H1 (cell line): ENCODE data around the gene MARS1. TPM values are rescaled to one million over a fixed set of nuclear protein-coding genes. Genes with fewer than 3 reads are reported as not detected.

Experiments
- CTCF ChIA-PET: fragments of 300-600 bp; sonication (Branson Sonifier 250); formaldehyde crosslinking; loops from one replicate; lab custom pipeline; 2021; ENCODE audit not compliant: partially characterized antibody; lab: Charles Lee
- POLR2A ChIA-PET: fragments of 300-600 bp; sonication (Branson Sonifier 250); formaldehyde crosslinking; loops from one replicate; lab custom pipeline; 2021; ENCODE audit warnings: inconsistent platforms; ENCODE audit not compliant: partially characterized antibody; lab: Charles Lee
- DNase-seq, 2 experiments: peaks; one replicate each; pipeline versions ENCODE4 v3.0.0 to v3.0.0-alpha.2; 2010 to 2022; ENCODE audit warnings: low spot score in 2 of 2, low read depth in 1 of 2, mixed read lengths in 1 of 2
- FAIRE-seq: peaks from 2 replicates; lab custom pipeline; 2011; peaks lifted over from hg19 to GRCh38; lab: Jason Lieb, UNC
- H2AFZ ChIP-seq: 2 replicates; pipeline ENCODE4 v1.8.1; 2012; ENCODE audit warnings: low read length, inconsistent platforms
- H2AK5ac ChIP-seq: 2 replicates; pipeline ENCODE4 v1.6.1; 2013; ENCODE audit warnings: low read depth, low read length
- H2BK120ac ChIP-seq: replicated peaks from 2 replicates; pipeline ENCODE3; 2013; ENCODE audit warnings: low read depth, low read length, inconsistent platforms
- H2BK12ac ChIP-seq: 2 replicates; pipeline ENCODE4 v1.6.1; 2013; ENCODE audit warnings: low read depth, low read length
- H2BK15ac ChIP-seq: 2 replicates; pipeline ENCODE4 v1.6.1; 2013; ENCODE audit warnings: low read length
- H2BK20ac ChIP-seq: 2 replicates; pipeline ENCODE4 v1.6.1; 2013; ENCODE audit warnings: low read length
- H2BK5ac ChIP-seq: 2 replicates; pipeline ENCODE4 v1.6.1; 2013; ENCODE audit warnings: low read depth, low read length
- H3K14ac ChIP-seq: 2 replicates; pipeline ENCODE4 v1.6.1; 2013; ENCODE audit warnings: inconsistent platforms; ENCODE audit not compliant: insufficient read length
- H3K18ac ChIP-seq: 2 replicates; pipeline ENCODE4 v1.6.1; 2013; ENCODE audit warnings: low read length; ENCODE audit errors: extremely low read depth
- H3K23ac ChIP-seq: 2 replicates; pipeline ENCODE4 v1.6.1; 2013; ENCODE audit warnings: inconsistent platforms; ENCODE audit not compliant: insufficient read length
- H3K23me2 ChIP-seq: 2 replicates; pipeline ENCODE4 v1.6.1; 2013; ENCODE audit warnings: low read depth, low read length
- H3K27ac ChIP-seq: 2 replicates; pipeline ENCODE4 v1.6.1; 2011; ENCODE audit warnings: low read depth, low read length, inconsistent platforms
- H3K27me3 ChIP-seq, 4 experiments: replicated peaks in 1 of 4; 1 replicate in 1 of 4; 2 replicates in 3 of 4; pipeline versions ENCODE4 v1.6.1 to v1.8.1; 2011 to 2013; ENCODE audit warnings: low read length in 3 of 4, mild to moderate bottlenecking in 3 of 4, inconsistent platforms in 2 of 4, mixed read lengths in 2 of 4, moderate library complexity in 1 of 4; ENCODE audit not compliant: control insufficient read depth in 3 of 4, insufficient read depth in 3 of 4; ENCODE audit errors: extremely low read depth in 1 of 4
- H3K36me3 ChIP-seq, 4 experiments: 2 replicates each; pipeline versions ENCODE4 v1.6.1 to v1.8.1; 2011 to 2013; ENCODE audit warnings: mild to moderate bottlenecking in 4 of 4, low read length in 3 of 4, moderate library complexity in 2 of 4, control low read depth in 1 of 4, inconsistent platforms in 1 of 4; ENCODE audit not compliant: insufficient read depth in 4 of 4, control insufficient read depth in 2 of 4
- H3K4ac ChIP-seq: replicated peaks from 2 replicates; pipeline ENCODE3; 2013; ENCODE audit warnings: low read length, low read depth, mixed read lengths, inconsistent platforms; ENCODE audit not compliant: insufficient read length
- H3K4me1 ChIP-seq, 4 experiments: replicated peaks in 1 of 4; 1 replicate in 1 of 4; 2 replicates in 3 of 4; pipeline versions ENCODE4 v1.6.1 to v1.8.1; 2011 to 2013; ENCODE audit warnings: low read length in 3 of 4, inconsistent platforms in 2 of 4, mixed read lengths in 1 of 4; ENCODE audit not compliant: insufficient read depth in 4 of 4, control insufficient read depth in 3 of 4
- H3K4me2 ChIP-seq, 2 experiments: 2 replicates each; pipeline versions ENCODE4 v1.6.1 to v1.8.1; 2011 to 2013; ENCODE audit warnings: low read depth in 2 of 2, low read length in 2 of 2, control low read depth in 1 of 2, inconsistent platforms in 1 of 2, mild to moderate bottlenecking in 1 of 2; ENCODE audit not compliant: insufficient read depth in 1 of 2
- H3K4me3 ChIP-seq, 4 experiments: fragments of 200-600, 300-600 bp in 1 of 4; sonication (generic), shearing (Covaris generic), sonication (Bioruptor Twin) in 1 of 4; 2 replicates each; pipeline versions ENCODE4 v1.5.1 to v1.8.1; 2011 to 2016; ENCODE audit warnings: low read length in 4 of 4, low read depth in 3 of 4, control low read depth in 2 of 4, inconsistent platforms in 2 of 4, mild to moderate bottlenecking in 2 of 4, mixed read lengths in 1 of 4, moderate library complexity in 1 of 4; ENCODE audit not compliant: insufficient read depth in 2 of 4; ENCODE audit errors: extremely low read depth in 1 of 4
- H3K56ac ChIP-seq: replicated peaks from 2 replicates; pipeline ENCODE3; 2013; ENCODE audit warnings: low read depth, mild to moderate bottlenecking, mixed read lengths, low read length, inconsistent platforms; ENCODE audit not compliant: insufficient read length
- H3K79me1 ChIP-seq: 2 replicates; pipeline ENCODE4 v1.6.1; 2013; ENCODE audit warnings: low read depth, low read length, control low read depth
- H3K79me2 ChIP-seq, 2 experiments: 2 replicates each; pipeline versions ENCODE4 v1.6.1 to v1.8.1; 2012 to 2013; ENCODE audit warnings: low read length in 2 of 2, mild to moderate bottlenecking in 2 of 2, inconsistent platforms in 1 of 2; ENCODE audit not compliant: insufficient read depth in 2 of 2, control insufficient read depth in 1 of 2
- H3K9ac ChIP-seq, 4 experiments: replicated peaks in 1 of 4; 1 replicate in 1 of 4; 2 replicates in 3 of 4; pipeline versions ENCODE4 v1.6.1 to v1.8.1; 2011 to 2013; ENCODE audit warnings: low read depth in 3 of 4, low read length in 3 of 4, control low read depth in 2 of 4, mild to moderate bottlenecking in 2 of 4, moderate library complexity in 2 of 4, inconsistent platforms in 1 of 4; ENCODE audit errors: extremely low read depth in 1 of 4
- H3K9me3 ChIP-seq, 2 experiments: 2 replicates each; pipeline versions ENCODE4 v1.6.1 to v1.8.1; 2012 to 2013; ENCODE audit warnings: mild to moderate bottlenecking in 2 of 2, moderate library complexity in 2 of 2, control low read depth in 1 of 2, inconsistent platforms in 1 of 2, low read depth in 1 of 2, low read length in 1 of 2, mixed read lengths in 1 of 2; ENCODE audit not compliant: insufficient read depth in 2 of 2
- H4K20me1 ChIP-seq, 2 experiments: replicated peaks in 1 of 2; 2 replicates each; pipeline versions ENCODE3 to v1.8.1; 2011 to 2013; ENCODE audit warnings: inconsistent platforms in 2 of 2, low read length in 2 of 2, mild to moderate bottlenecking in 1 of 2; ENCODE audit not compliant: insufficient read depth in 2 of 2, control insufficient read depth in 1 of 2
- H4K5ac ChIP-seq: 2 replicates; pipeline ENCODE4 v1.6.1; 2013; ENCODE audit warnings: low read length, low read depth, mixed read lengths, inconsistent platforms; ENCODE audit not compliant: insufficient read length
- H4K8ac ChIP-seq: 2 replicates; pipeline ENCODE4 v1.8.0; 2013; ENCODE audit warnings: mild to moderate bottlenecking, moderate library complexity, low read length, inconsistent platforms; ENCODE audit not compliant: insufficient read depth; ENCODE audit errors: extremely low read depth
- H4K91ac ChIP-seq: replicated peaks from 2 replicates; pipeline ENCODE3; 2013; ENCODE audit warnings: low read length, mixed read lengths, inconsistent platforms; ENCODE audit not compliant: insufficient read length
- BCL11A ChIP-seq, 2 experiments: IDR thresholded peaks; one replicate each; pipeline ENCODE4 v1.6.1; 2011; ENCODE audit warnings: low read depth in 2 of 2, low read length in 2 of 2, mild to moderate bottlenecking in 2 of 2
- MAFK ChIP-seq: IDR thresholded peaks from 2 replicates; pipeline ENCODE4 v1.6.1; 2012; ENCODE audit warnings: low read depth, mild to moderate bottlenecking, improper control_type of control experiment, low read length
- WGBS, 2 experiments: shearing (Covaris generic) in 1 of 2; methylation state at CpG; one replicate each; pipeline versions ENCODE4 v1.1.6 to v1.1.7; 2013 to 2015; ENCODE audit warnings: low lambda C conversion rate in 2 of 2, mixed read lengths in 2 of 2, inconsistent platforms in 1 of 2, low coverage in 1 of 2, missing lambda C conversion rate in 1 of 2; ENCODE audit not compliant: insufficient replicate concordance in 2 of 2, insufficient coverage in 1 of 2, insufficient read length in 1 of 2; ENCODE audit errors: extremely low coverage in 1 of 2, missing lambda C conversion rate in 1 of 2; 5-methylcytosine and 5-hydroxymethylcytosine counted together
- polyA plus RNA-seq, 7 experiments: library from polyadenylated mRNA; depleted of rRNA in 3 of 7; stranded (reverse) in 5 of 7; unstranded in 2 of 7; fragments of >200 nt in 5 of 7; fragments of 200-250 nt in 2 of 7; gene quantifications; 1 replicate in 5 of 7; 2 replicates in 1 of 7; 4 replicates in 1 of 7; pipeline versions ENCODE4 v1.2.1 to v1.2.3, GENCODE V29; 2011 to 2013; ENCODE audit warnings: missing spikeins in 2 of 7, mixed read lengths in 2 of 7
- total RNA-seq: library from RNA; stranded (reverse); fragmentation: NEBNext Ultra II Directional; extraction: Animal tissue kit (Norgen Biotek cat#: 25700); gene quantifications from 2 replicates; pipeline ENCODE4 v1.2.1, GENCODE V29; 2021

Gene MARS1
- total and polyA plus RNA-seq, 2 of the 8 experiments (the other 6 are each of a cell fraction or from before 2014, with no cell fraction given): 194 to 407 TPM

DNA sequence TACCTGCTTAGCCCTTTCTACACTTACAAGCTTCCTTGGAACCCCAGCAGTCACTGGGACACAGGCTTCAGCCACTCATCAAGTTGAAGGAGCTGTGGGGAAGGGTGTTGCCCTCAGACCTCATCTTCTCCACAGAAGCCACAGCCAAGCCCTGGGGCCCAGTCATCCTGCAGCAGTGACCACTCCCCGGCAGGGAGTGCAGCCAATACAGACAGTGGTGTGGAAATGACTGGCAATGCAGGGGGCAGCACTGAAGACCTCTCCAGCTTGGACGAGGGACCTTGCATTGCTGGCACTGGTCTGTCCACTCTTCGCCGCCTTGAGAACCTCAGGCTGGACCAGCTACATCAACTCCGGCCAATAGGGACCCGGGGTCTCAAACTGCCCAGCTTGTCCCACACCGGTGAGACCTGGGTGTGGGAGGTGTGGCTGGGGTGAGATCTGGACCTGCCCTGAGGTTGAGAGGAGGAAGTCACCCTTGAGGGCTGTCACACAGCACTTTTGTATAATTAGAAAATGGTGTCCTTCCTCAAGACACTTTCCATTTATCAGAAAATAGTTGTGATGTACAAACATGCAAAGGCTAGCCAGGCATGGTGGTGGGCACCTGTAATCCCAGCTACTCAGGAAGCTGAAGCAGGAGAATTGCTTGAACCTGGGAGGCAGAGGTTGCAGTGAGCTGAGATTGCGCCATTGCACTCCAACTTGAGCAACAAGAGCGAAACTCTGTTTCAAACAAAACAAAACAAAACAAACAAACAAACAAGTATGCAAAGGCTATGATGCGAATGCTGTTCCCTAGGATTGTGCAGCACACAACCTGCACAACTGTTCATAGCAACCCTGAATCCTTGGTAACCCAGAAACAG lies 18.3 kb upstream of the MARS1 start:
- no peaks in the 10 kb centered on the region for H3K79me2 ChIP-seq
- H3K18ac ChIP-seq: no peak overlapping the region
- H3K4me2 ChIP-seq: no peak overlapping the region
- H3K23me2 ChIP-seq: no peaks in the 10 kb centered on the region
- H3K56ac ChIP-seq: no peak overlapping the region
- FAIRE-seq: no peak
- H3K27me3 ChIP-seq: peaks cover 4 to 19% (median 14%) of the 10 kb centered on the region in 4 experiments
- no peak overlapping the region for H3K4ac ChIP-seq
- no peak overlapping the region for H3K9ac ChIP-seq
- no peak overlapping the region for H2BK15ac ChIP-seq
- peaks cover 0 to 5% of the 10 kb centered on the region in 2 experiments for H4K20me1 ChIP-seq
- H4K5ac ChIP-seq: no peak overlapping the region
- POLR2A ChIA-PET: no interaction called here
- H3K4me3 ChIP-seq: no peak overlapping the region
- H4K91ac ChIP-seq: no peak overlapping the region
- H2BK12ac ChIP-seq: no peak overlapping the region
- no peak for DNase-seq
- TF ChIP-seq MAFK (no peak), BCL11A (IDR thresholded peaks at IDR 0.05; ENCODE audit: low read depth in 2 of 2, low read length in 2 of 2) (no peak)
- no peak overlapping the region for H2BK120ac ChIP-seq
- no peak overlapping the region for H2BK5ac ChIP-seq
- H4K8ac ChIP-seq: no peak overlapping the region; the same call in 1 of the 2 replicates
- no peaks in the 10 kb centered on the region for H3K79me1 ChIP-seq
- no peak overlapping the region for H3K14ac ChIP-seq
- H2AFZ ChIP-seq: no peak overlapping the region
- H3K36me3 ChIP-seq: peaks cover 0 to 11% (median 4%) of the 10 kb centered on the region in 4 experiments; a peak in 4 of 8 replicates
- WGBS, 2 experiments: 93% methylated on average over 10 of the region's 10 CpGs; no CpG with 5 or more reads in 1 of the 2 experiments
- no peak overlapping the region for H3K23ac ChIP-seq
- no peaks in the 10 kb centered on the region for H3K9me3 ChIP-seq
- CTCF ChIA-PET: interaction anchor here (0.5 to 25.1 kb wide), 8 partner anchors 11 to 451 kb away, joined by 3 to 441 read pairs (median 4); partner anchors contain the start of genes ARHGAP9, GLI1 and INHBE
- no peak overlapping the region for H2BK20ac ChIP-seq
- H3K4me1 ChIP-seq: no peaks in the 10 kb centered on the region
- H2AK5ac ChIP-seq: no peak overlapping the region
- H3K27ac ChIP-seq: no peak overlapping the region
